SIG-M5 (cell line): Measurements from ENCODE around the gene PFDN2.
A peak's percentile ranks its signal among the peaks of the same experiment; 100 is the strongest.

Experiments
- DNase-seq: peaks from one replicate; lab custom pipeline; 2025; lab: John Stamatoyannopoulos, UW

Gene PFDN2

GRCh38 chr1:161117759-161118581 lies at the start of gene PFDN2, which contains the start of gene NIT1:
TSS of gene PFDN2 (minus strand) at chr1:161118037. CDS start at chr1:161118026, 11 bp downstream.
TSS of gene NIT1 (plus strand) at chr1:161118105. CDS start at chr1:161118177, 72 bp downstream.
- DNase-seq, result no peak

GRCh38 chr1:161166669-161167548 lies 49.1 kb upstream of the PFDN2 start:
- no peak for DNase-seq

GRCh38 chr1:161165742-161166668 lies 48.2 kb upstream of the PFDN2 start, which contains the start of gene PPOX:
TSS of gene PPOX (plus strand) at chr1:161166426. CDS start at chr1:161166848, 422 bp downstream.
- peak; percentile 97 for DNase-seq

GRCh38 chr1:161164901-161165610 lies 47.2 kb upstream of the PFDN2 start:
- DNase-seq, result no peak

- DNase-seq, result no peak
These were observed 46.0 kb upstream of the PFDN2 start for GRCh38 chr1:161163793-161164192.

- no peak for DNase-seq
These were observed 45.0 kb upstream of the PFDN2 start for GRCh38 chr1:161162806-161163205.

- DNase-seq, result no peak
These were observed 44.2 kb upstream of the PFDN2 start for GRCh38 chr1:161162052-161162451.

- DNase-seq, result no peak
These were observed 43.8 kb upstream of the PFDN2 start for GRCh38 chr1:161161652-161162051.

- no peak for DNase-seq
These were observed 42.9 kb upstream of the PFDN2 start for GRCh38 chr1:161160671-161161145.

GRCh38 chr1:161159913-161160243 lies 42.0 kb upstream of the PFDN2 start:
- DNase-seq, result no peak

- peak; percentile 56 for DNase-seq
These were observed 41.5 kb upstream of the PFDN2 start, which contains the start of gene USP21 for GRCh38 chr1:161159087-161159912. TSS of gene USP21 (plus strand) at chr1:161159500. CDS start at chr1:161160641, 1,141 bp downstream.

GRCh38 chr1:161158316-161159010 lies 40.6 kb upstream of the PFDN2 start:
- DNase-seq, result no peak

GRCh38 chr1:161157867-161158266 lies 40.0 kb upstream of the PFDN2 start:
- DNase-seq, result no peak

GRCh38 chr1:161153682-161154337 lies 36.0 kb upstream of the PFDN2 start, which contains the start of gene UFC1:
TSS of gene UFC1 (plus strand) at chr1:161153978. CDS start at chr1:161153998, 20 bp downstream.
- peak; percentile 63 for DNase-seq

GRCh38 chr1:161153176-161153575 lies 35.3 kb upstream of the PFDN2 start:
- DNase-seq, result no peak

- no peak for DNase-seq
These were observed 28.0 kb upstream of the PFDN2 start for GRCh38 chr1:161145832-161146231.

- DNase-seq, result no peak
These were observed 23.0 kb upstream of the PFDN2 start for GRCh38 chr1:161140755-161141400.

- DNase-seq, result no peak
These were observed 21.9 kb upstream of the PFDN2 start for GRCh38 chr1:161139766-161140165.
